MCF 10A (cell line): Measurements from ENCODE around the gene RAPGEF5. TPM values are rescaled to one million over a fixed set of nuclear protein-coding genes. Genes with fewer than 3 reads are reported as not detected.

Source experiments
- BruUV-seq: library from RNA; stranded (reverse); fragments of 400-500 nt; replicated peaks from 2 replicates; lab custom pipeline; 2021; lab: Mats Ljungman, UMichigan
- CTCF ChIA-PET: fragments of 300-600 bp; sonication (Branson Sonifier 250); formaldehyde crosslinking; extraction: SDS; loops from one replicate; lab custom pipeline; 2021; ENCODE audit warnings: antibody characterized with exemption, inconsistent platforms; lab: Yijun Ruan, JAX
- POLR2A ChIA-PET: fragments of 300-600, 350-650 bp; sonication (Branson Sonifier 250); formaldehyde crosslinking; extraction: SDS; loops from one replicate; lab custom pipeline; 2020; ENCODE audit warnings: antibody characterized with exemption, inconsistent platforms; lab: Yijun Ruan, JAX
- DNase-seq: peaks from one replicate; pipeline ENCODE4 v3.0.0-alpha.2; 2018; ENCODE audit not compliant: unreplicated experiment
- H3K27ac Mint-ChIP-seq: one replicate; pipeline ENCODE4 v1.8.0; 2022; ENCODE audit warnings: mild to moderate bottlenecking, low read depth, mixed read lengths; ENCODE audit not compliant: unreplicated experiment
- H3K27me3 Mint-ChIP-seq: one replicate; pipeline ENCODE4 v1.8.0; 2022; ENCODE audit warnings: mixed read lengths; ENCODE audit not compliant: insufficient read depth, unreplicated experiment
- H3K36me3 Mint-ChIP-seq: one replicate; pipeline ENCODE4 v1.8.0; 2022; ENCODE audit warnings: mild to moderate bottlenecking, moderate library complexity, mixed read lengths; ENCODE audit not compliant: insufficient read depth, unreplicated experiment
- H3K4me1 Mint-ChIP-seq: one replicate; pipeline ENCODE4 v1.8.0; 2022; ENCODE audit warnings: mixed read lengths; ENCODE audit not compliant: insufficient read depth, unreplicated experiment
- H3K4me3 Mint-ChIP-seq: one replicate; pipeline ENCODE4 v1.8.0; 2022; ENCODE audit warnings: mild to moderate bottlenecking, moderate library complexity, mixed read lengths; ENCODE audit not compliant: unreplicated experiment
- H3K9me3 Mint-ChIP-seq: one replicate; pipeline ENCODE4 v1.8.0; 2022; ENCODE audit warnings: mixed read lengths; ENCODE audit not compliant: unreplicated experiment
- intact Hi-C: fragments of 100-400 bp; cut with micrococcal nuclease; formaldehyde crosslinking; loops from 2 replicates; pipeline ENCODE4 v1.14.1; 2022
- total RNA-seq: library from RNA; stranded (reverse); gene quantifications from 2 replicates; pipeline ENCODE4 v1.2.3, GENCODE V29; 2022
- TF ChIP-seq, protein P1 (sequence below): fragments of 200-600 bp; IDR thresholded peaks from one replicate; pipeline ENCODE4 v1.8.0; 2022; ENCODE audit warnings: antibody characterized with exemption, mild to moderate bottlenecking; ENCODE audit not compliant: unreplicated experiment

Gene RAPGEF5
- total RNA-seq, 1 experiment from 2014 or later = 1.9 TPM

DNA sequence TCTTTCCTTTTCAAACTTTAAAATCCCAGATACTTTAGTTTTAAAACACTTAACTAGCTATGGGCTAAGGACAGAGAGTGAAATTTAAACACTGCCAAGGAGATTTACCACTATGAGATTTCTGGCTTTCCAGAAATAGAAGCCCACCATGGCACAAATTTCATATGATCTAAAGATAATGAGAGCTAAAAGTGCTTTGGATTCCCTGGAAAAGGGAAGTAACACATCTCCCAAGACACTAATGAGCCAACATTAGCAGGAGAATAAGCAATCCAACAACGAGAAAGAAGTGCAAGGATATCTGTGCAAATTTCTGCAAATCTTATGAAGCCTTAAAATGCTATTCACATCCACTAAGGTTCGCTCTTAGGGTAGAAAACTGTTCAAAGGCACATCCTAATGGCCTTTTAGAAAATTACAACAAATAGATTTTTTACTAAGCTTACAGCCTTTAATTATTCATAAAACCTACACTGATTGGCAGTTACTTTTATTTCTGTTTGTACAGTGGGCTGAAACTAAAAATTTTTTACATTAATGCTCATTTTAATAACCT lies 100.3 kb downstream of the RAPGEF5 start:
- TF ChIP-seq, protein P1, sequence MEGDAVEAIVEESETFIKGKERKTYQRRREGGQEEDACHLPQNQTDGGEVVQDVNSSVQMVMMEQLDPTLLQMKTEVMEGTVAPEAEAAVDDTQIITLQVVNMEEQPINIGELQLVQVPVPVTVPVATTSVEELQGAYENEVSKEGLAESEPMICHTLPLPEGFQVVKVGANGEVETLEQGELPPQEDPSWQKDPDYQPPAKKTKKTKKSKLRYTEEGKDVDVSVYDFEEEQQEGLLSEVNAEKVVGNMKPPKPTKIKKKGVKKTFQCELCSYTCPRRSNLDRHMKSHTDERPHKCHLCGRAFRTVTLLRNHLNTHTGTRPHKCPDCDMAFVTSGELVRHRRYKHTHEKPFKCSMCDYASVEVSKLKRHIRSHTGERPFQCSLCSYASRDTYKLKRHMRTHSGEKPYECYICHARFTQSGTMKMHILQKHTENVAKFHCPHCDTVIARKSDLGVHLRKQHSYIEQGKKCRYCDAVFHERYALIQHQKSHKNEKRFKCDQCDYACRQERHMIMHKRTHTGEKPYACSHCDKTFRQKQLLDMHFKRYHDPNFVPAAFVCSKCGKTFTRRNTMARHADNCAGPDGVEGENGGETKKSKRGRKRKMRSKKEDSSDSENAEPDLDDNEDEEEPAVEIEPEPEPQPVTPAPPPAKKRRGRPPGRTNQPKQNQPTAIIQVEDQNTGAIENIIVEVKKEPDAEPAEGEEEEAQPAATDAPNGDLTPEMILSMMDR = no peak
- ChIA-PET POLR2A (no interaction called here), CTCF (no interaction called here)
- Mint-ChIP-seq H3K4me1 (no peaks in the 10 kb centered on the region), H3K27me3 (no peaks in the 10 kb centered on the region), H3K4me3 (no peak overlapping the region), H3K27ac (no peak overlapping the region), H3K36me3 (no peaks in the 10 kb centered on the region), H3K9me3 (no peaks in the 10 kb centered on the region)
- no TSS peak for BruUV-seq
- intact Hi-C loops = no loop called here
- DNase-seq = no peak

DNA sequence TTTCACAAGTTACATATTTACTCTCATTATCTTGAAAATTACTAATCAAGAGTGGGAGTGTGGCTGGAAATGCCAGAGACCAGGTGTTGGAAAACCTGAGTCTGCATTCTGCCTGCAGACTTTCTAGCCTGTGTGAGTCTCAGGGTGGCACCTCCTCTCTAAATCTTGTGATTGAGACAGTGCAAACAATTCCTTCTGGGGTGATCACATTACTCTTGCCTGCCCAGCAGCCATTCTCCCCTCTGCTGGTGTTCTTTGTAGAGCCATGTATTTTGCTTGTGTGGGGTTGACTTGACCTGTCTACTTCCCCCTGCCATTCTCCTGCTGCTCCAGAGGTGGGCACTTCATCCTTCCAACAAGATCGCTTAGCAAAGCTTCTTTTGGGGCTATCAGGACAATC lies 101.1 kb downstream of the RAPGEF5 start:
- Mint-ChIP-seq H3K27ac (no peak overlapping the region), H3K27me3 (no peaks in the 10 kb centered on the region), H3K9me3 (no peaks in the 10 kb centered on the region), H3K4me3 (no peak overlapping the region), H3K4me1 (no peaks in the 10 kb centered on the region), H3K36me3 (no peaks in the 10 kb centered on the region)
- intact Hi-C loops = no loop called here
- ChIA-PET CTCF (no interaction called here), POLR2A (no interaction called here)
- TF ChIP-seq, protein P1 = no peak
- no peak for DNase-seq
- BruUV-seq = no TSS peak

DNA sequence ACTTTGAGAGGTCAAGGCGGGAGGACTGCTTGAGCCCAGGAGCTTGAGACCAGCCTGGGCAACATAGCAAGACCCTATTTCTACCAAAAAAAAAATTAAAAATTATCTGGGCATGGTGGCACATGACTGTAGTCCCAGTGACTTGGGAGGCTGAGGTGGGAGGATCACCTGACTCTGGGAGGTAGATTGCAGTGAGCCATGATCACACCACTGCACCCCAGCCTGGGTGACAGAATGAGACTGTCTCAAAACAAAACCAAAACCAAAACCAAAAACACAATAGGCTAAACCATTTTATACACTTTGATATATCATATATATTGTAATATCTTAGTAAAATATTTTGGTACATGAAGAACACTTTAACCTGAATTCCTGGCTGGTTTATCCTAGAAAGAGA lies 101.6 kb downstream of the RAPGEF5 start:
- Mint-ChIP-seq H3K9me3 (no peaks in the 10 kb centered on the region), H3K4me3 (no peak overlapping the region), H3K4me1 (no peaks in the 10 kb centered on the region), H3K27me3 (no peaks in the 10 kb centered on the region), H3K36me3 (no peaks in the 10 kb centered on the region), H3K27ac (no peak overlapping the region)
- TF ChIP-seq, protein P1 = no peak
- intact Hi-C loops = no loop called here
- no TSS peak for BruUV-seq
- ChIA-PET POLR2A (no interaction called here), CTCF (no interaction called here)
- no peak for DNase-seq

DNA sequence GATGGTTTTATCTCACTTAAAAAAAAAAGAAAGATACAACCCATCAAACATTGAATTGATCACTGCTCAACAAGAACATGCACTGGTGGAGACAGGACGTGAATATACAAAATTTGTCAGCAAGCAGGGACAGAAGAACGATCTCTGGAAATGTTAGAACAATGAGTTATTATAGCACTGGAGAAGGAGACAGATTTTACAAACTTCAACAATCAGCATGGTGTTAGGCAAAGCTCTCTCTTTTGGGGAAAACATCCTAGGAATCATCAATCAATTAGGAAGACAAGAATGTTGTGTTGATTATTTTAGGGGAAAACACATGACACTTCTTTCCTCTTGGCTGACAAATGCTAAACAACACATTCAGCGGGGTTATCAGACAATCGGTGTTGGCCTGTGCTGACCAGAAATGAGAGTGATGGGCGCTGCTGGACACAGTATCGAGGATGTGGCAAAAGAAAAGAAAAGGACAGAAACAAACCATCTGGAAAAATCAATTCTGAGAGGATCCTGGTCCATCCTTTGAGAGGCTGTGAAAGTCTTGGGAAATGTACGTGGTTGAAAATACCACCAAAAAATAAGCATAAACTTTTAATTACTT lies 103.9 kb downstream of the RAPGEF5 start:
- Mint-ChIP-seq H3K9me3 (no peaks in the 10 kb centered on the region), H3K27me3 (no peaks in the 10 kb centered on the region), H3K4me1 (no peaks in the 10 kb centered on the region), H3K4me3 (no peak overlapping the region), H3K27ac (no peak overlapping the region), H3K36me3 (no peaks in the 10 kb centered on the region)
- TF ChIP-seq, protein P1 = no peak
- ChIA-PET CTCF (no interaction called here), POLR2A (interaction anchor here (1.1 kb wide), 1 partner anchor 47 kb away, joined by 3 read pairs; no protein-coding TSS in a partner anchor)
- no peak for DNase-seq
- BruUV-seq = no TSS peak
- intact Hi-C loops = no loop called here
